Measurements from ENCODE around the gene ATP2B3.

ATP2B3 gene

DNA sequence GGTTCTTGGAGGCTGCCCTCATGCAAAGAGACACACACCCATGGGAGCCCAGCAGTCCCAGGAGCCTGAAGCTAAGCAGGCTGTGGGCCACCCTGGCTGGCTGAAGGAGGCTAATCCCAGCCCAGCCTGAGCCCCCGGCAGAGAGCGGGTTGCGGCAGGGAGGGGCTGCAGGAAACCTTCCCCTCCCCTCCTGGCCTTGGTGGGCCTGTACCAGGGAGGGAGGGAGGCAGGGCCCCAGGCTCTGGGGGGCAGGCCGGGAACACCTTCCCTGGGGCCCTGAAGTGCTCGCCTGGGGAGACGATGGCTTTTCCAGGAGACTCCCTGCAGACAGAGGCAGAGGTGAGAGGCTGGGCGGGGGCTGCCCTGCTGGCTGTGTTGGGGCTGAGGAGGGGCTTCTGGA lies 19.0 kb upstream of the ATP2B3 start:
- H2AFZ ChIP-seq (ENCODE audit: low read length), result no peak overlapping the region
- TF ChIP-seq, protein P1, sequence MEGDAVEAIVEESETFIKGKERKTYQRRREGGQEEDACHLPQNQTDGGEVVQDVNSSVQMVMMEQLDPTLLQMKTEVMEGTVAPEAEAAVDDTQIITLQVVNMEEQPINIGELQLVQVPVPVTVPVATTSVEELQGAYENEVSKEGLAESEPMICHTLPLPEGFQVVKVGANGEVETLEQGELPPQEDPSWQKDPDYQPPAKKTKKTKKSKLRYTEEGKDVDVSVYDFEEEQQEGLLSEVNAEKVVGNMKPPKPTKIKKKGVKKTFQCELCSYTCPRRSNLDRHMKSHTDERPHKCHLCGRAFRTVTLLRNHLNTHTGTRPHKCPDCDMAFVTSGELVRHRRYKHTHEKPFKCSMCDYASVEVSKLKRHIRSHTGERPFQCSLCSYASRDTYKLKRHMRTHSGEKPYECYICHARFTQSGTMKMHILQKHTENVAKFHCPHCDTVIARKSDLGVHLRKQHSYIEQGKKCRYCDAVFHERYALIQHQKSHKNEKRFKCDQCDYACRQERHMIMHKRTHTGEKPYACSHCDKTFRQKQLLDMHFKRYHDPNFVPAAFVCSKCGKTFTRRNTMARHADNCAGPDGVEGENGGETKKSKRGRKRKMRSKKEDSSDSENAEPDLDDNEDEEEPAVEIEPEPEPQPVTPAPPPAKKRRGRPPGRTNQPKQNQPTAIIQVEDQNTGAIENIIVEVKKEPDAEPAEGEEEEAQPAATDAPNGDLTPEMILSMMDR (conservative IDR thresholded peaks at IDR 0.05; ENCODE audit: low read length), result no peak
- no peak for TF ChIP-seq EZH2phosphoT487 (IDR thresholded peaks at IDR 0.05; ENCODE audit: borderline replicate concordance)
- H3K36me3 ChIP-seq (ENCODE audit: insufficient read depth, low read length), result no peaks in the 10 kb centered on the region
- H3K79me2 ChIP-seq (ENCODE audit: insufficient read depth, low read length), result no peaks in the 10 kb centered on the region
- H3K4me1 ChIP-seq (ENCODE audit: insufficient read depth, low read length, poor library complexity, severe bottlenecking), result no peaks in the 10 kb centered on the region
- H3K4me2 ChIP-seq (ENCODE audit: low read depth, low read length, poor library complexity, severe bottlenecking), result no peak overlapping the region
- H3F3A ChIP-seq (ENCODE audit: low read depth), result no peaks in the 10 kb centered on the region
- no peak overlapping the region for H3K4me3 ChIP-seq (ENCODE audit: low read length, poor library complexity, severe bottlenecking)
- no peaks in the 10 kb centered on the region for H3K9me3 ChIP-seq (ENCODE audit: insufficient read depth, low read depth, low read length)
- H3K9ac ChIP-seq (ENCODE audit: low read depth, low read length, poor library complexity, severe bottlenecking), result no peak overlapping the region
- H3K27me3 ChIP-seq (ENCODE audit: insufficient read depth, low read length, poor library complexity, severe bottlenecking), result no peaks in the 10 kb centered on the region
- no peaks in the 10 kb centered on the region for H3K9me2 ChIP-seq (replicated peaks; ENCODE audit: low read depth, low read length)
- no peaks in the 10 kb centered on the region for H4K20me1 ChIP-seq (ENCODE audit: insufficient read depth, low read length, poor library complexity, severe bottlenecking)

DNA sequence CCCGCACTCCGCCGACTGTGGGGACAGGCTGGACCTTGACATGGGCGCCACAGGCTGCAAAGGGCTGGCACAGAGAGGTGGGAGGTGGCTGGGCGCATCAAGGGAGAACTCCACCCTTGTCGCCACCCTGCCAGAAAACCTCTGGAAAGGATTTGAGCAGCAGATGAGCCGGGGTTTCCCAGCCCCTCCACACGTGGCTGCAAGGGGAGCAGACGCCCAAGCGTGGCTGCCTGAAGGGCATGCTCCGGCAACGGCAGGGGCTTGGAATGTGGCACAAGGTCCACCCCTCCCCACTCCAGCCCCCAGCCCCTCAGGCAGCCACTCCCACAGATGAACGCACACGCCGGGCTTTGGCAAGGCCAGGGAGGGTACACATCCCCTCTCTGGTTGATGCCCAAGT lies 18.1 kb upstream of the ATP2B3 start:
- no peak overlapping the region for H3K9ac ChIP-seq (ENCODE audit: low read depth, low read length, poor library complexity, severe bottlenecking)
- H3K9me2 ChIP-seq (replicated peaks; ENCODE audit: low read depth, low read length), result no peaks in the 10 kb centered on the region
- H3K9me3 ChIP-seq (ENCODE audit: insufficient read depth, low read depth, low read length), result no peaks in the 10 kb centered on the region
- H2AFZ ChIP-seq (ENCODE audit: low read length), result no peak overlapping the region
- H3F3A ChIP-seq (ENCODE audit: low read depth), result no peaks in the 10 kb centered on the region
- no peak overlapping the region for H3K4me3 ChIP-seq (ENCODE audit: low read length, poor library complexity, severe bottlenecking)
- H4K20me1 ChIP-seq (ENCODE audit: insufficient read depth, low read length, poor library complexity, severe bottlenecking), result no peaks in the 10 kb centered on the region
- no peaks in the 10 kb centered on the region for H3K79me2 ChIP-seq (ENCODE audit: insufficient read depth, low read length)
- no peaks in the 10 kb centered on the region for H3K27me3 ChIP-seq (ENCODE audit: insufficient read depth, low read length, poor library complexity, severe bottlenecking)
- no peak overlapping the region for H3K4me2 ChIP-seq (ENCODE audit: low read depth, low read length, poor library complexity, severe bottlenecking)
- no peaks in the 10 kb centered on the region for H3K36me3 ChIP-seq (ENCODE audit: insufficient read depth, low read length)
- TF ChIP-seq, protein P1 (conservative IDR thresholded peaks at IDR 0.05; ENCODE audit: low read length), result no peak
- TF ChIP-seq EZH2phosphoT487 (IDR thresholded peaks at IDR 0.05; ENCODE audit: borderline replicate concordance), result no peak
- no peaks in the 10 kb centered on the region for H3K4me1 ChIP-seq (ENCODE audit: insufficient read depth, low read length, poor library complexity, severe bottlenecking)

DNA sequence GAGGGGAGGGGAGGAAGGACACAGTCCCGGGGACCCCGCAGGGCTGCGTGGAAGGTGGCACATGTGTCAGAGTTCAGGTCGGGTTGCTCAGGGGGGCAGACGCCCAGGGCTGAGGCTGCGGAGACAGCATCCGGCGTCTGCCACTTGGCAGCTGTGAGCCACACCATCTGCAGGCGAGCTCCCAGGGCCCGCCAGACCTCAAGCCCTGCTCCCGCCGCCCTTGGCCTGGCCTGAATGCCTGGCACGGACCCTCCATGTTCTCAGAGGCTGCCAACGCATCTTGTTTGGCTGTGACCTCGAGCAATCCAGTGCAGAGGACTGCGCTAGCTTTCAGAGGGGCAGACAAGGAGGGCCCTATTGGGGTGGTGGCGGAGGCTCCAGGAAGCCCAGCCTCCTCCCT lies 17.6 kb upstream of the ATP2B3 start:
- no peaks in the 10 kb centered on the region for H3K36me3 ChIP-seq (ENCODE audit: insufficient read depth, low read length)
- H3K4me3 ChIP-seq (ENCODE audit: low read length, poor library complexity, severe bottlenecking), result no peak overlapping the region
- no peaks in the 10 kb centered on the region for H3K9me3 ChIP-seq (ENCODE audit: insufficient read depth, low read depth, low read length)
- no peaks in the 10 kb centered on the region for H3F3A ChIP-seq (ENCODE audit: low read depth)
- H4K20me1 ChIP-seq (ENCODE audit: insufficient read depth, low read length, poor library complexity, severe bottlenecking), result no peaks in the 10 kb centered on the region
- H2AFZ ChIP-seq (ENCODE audit: low read length), result no peak overlapping the region
- no peaks in the 10 kb centered on the region for H3K27me3 ChIP-seq (ENCODE audit: insufficient read depth, low read length, poor library complexity, severe bottlenecking)
- no peak overlapping the region for H3K9ac ChIP-seq (ENCODE audit: low read depth, low read length, poor library complexity, severe bottlenecking)
- no peak for TF ChIP-seq EZH2phosphoT487 (IDR thresholded peaks at IDR 0.05; ENCODE audit: borderline replicate concordance)
- TF ChIP-seq, protein P1 (conservative IDR thresholded peaks at IDR 0.05; ENCODE audit: low read length), result no peak
- H3K4me2 ChIP-seq (ENCODE audit: low read depth, low read length, poor library complexity, severe bottlenecking), result no peak overlapping the region
- no peaks in the 10 kb centered on the region for H3K4me1 ChIP-seq (ENCODE audit: insufficient read depth, low read length, poor library complexity, severe bottlenecking)
- H3K9me2 ChIP-seq (replicated peaks; ENCODE audit: low read depth, low read length), result no peaks in the 10 kb centered on the region
- no peaks in the 10 kb centered on the region for H3K79me2 ChIP-seq (ENCODE audit: insufficient read depth, low read length)
